Endometrial microvascular endothelial cells (primary cell): ENCODE measurements around the gene LETMD1. TPM values are rescaled to one million over a fixed set of nuclear protein-coding genes. Genes with fewer than 3 reads are reported as not detected.

Experiments
- total RNA-seq: library from RNA; depleted of rRNA; stranded (reverse); fragments of >200 nt; gene quantifications from one replicate; pipeline ENCODE4 v1.2.3, GENCODE V29; 2015; ENCODE audit errors: inconsistent ontology term

LETMD1 gene
- total RNA-seq, 1 donor from 2014 or later = 30.9 TPM

Other genes starting within 250 kb of the LETMD1 start
- not detected for gene TMPRSS12, start 205.4 kb upstream of the LETMD1 start, total RNA-seq
- gene HIGD1C, start 95.8 kb upstream of the LETMD1 start, total RNA-seq = not detected
- 22.5 TPM for gene SLC11A2, start 21.9 kb upstream of the LETMD1 start, total RNA-seq
- 30.7 TPM for gene CSRNP2, start 35.3 kb downstream of the LETMD1 start, total RNA-seq
- 12.3 TPM for gene TFCP2, start 124.8 kb downstream of the LETMD1 start, total RNA-seq
- 2.0 TPM for gene POU6F1, start 169.7 kb downstream of the LETMD1 start, total RNA-seq
- gene DAZAP2, start 190.5 kb downstream of the LETMD1 start, total RNA-seq = 252 TPM
- gene SMAGP, start 222.1 kb downstream of the LETMD1 start, total RNA-seq = 52.5 TPM